ENCODE data around the gene TECPR1. TPM values are rescaled to one million over a fixed set of nuclear protein-coding genes. Genes with fewer than 3 reads are reported as not detected.
A peak's percentile ranks its signal among the peaks of the same experiment; 100 is the strongest.

Gene TECPR1
- total and polyA plus RNA-seq, 2 donors (not counting 3 experiments of a cell fraction or from before 2014, with no cell fraction given): 12.3 to 97.5 TPM

GRCh38 chr7:98250789-98251188 is 1.2 kb downstream of the TECPR1 start:
- H4K20me1 ChIP-seq (replicated peaks; ENCODE audit: control insufficient read depth, extremely low read depth, insufficient read depth, low read length): no peaks in the 10 kb centered on the region
- peak overlapping the region; percentile 58 for H3K27ac ChIP-seq (ENCODE audit: insufficient read depth, low read depth, low read length)
- H3K36me3 ChIP-seq (ENCODE audit: control insufficient read depth in 2 of 2, extremely low read depth in 1 of 2, insufficient read depth in 2 of 2, low read length in 2 of 2): no peaks in the 10 kb centered on the region
- dilution Hi-C loops (cut with MboI; ENCODE audit: extremely low pct_ligation_motif_present, low sequenced_read_pairs): no loop called here
- no peaks in the 10 kb centered on the region for H3K9me1 ChIP-seq (replicated peaks; ENCODE audit: control insufficient read depth, extremely low read depth, insufficient read depth, low read length)
- POLR2A ChIA-PET: interaction anchor here (0.8 kb wide), 1 partner anchor 15 kb away, joined by 3 read pairs; no protein-coding TSS in a partner anchor
- H3K9ac ChIP-seq (replicated peaks; ENCODE audit: extremely low read depth, insufficient read depth, low read length): peak overlapping the region; percentile 81
- peak overlapping the region; percentile 64 for H3K4me2 ChIP-seq (ENCODE audit: insufficient read depth, low read length)
- TSS peak; percentile 31 for BruUV-seq (replicated peaks)
- H3K9me3 ChIP-seq (replicated peaks; ENCODE audit: control insufficient read depth, insufficient read depth, low read length): no peaks in the 10 kb centered on the region
- intact Hi-C loops (cut with micrococcal nuclease): loop anchor here (1.0 to 2.0 kb wide), 2 partner anchors 16 to 150 kb away; partner anchors contain the start of gene BAIAP2L1
- peaks cover 47% of the 10 kb centered on the region for H3K4me1 ChIP-seq (ENCODE audit: control insufficient read depth, extremely low read depth, insufficient read depth, low read length)
- H3K4me3 ChIP-seq (replicated peaks in 1 of 3; ENCODE audit: insufficient read depth in 1 of 3, low read depth in 1 of 3, low read length in 3 of 3): peak overlapping the region in 1 of 3 experiments; percentile 65
- H3K79me2 ChIP-seq (ENCODE audit: control insufficient read depth, insufficient read depth, low read length): peaks cover 40% of the 10 kb centered on the region
- DNase-seq (ENCODE audit: low read depth, low spot score) (peak; percentile 35), FAIRE-seq (no peak)
- peak overlapping the region; percentile 11 for H2AFZ ChIP-seq (ENCODE audit: low read depth, low read length)
- CTCF ChIA-PET: interaction anchor here (0.8 to 1.7 kb wide), 7 partner anchors 11 to 591 kb away, joined by 3 to 7 read pairs (median 4); partner anchors contain the start of gene BAIAP2L1
- TF ChIP-seq FOS (IDR thresholded peaks at IDR 0.05; ENCODE audit: borderline replicate concordance, insufficient read depth, low read length) (no peak), MYC (IDR thresholded peaks at IDR 0.05; ENCODE audit: low read depth, low read length) (no peak), MAX (IDR thresholded peaks at IDR 0.05; ENCODE audit: insufficient read depth, insufficient read length) (no peak), EZH2 (IDR thresholded peaks at IDR 0.05; ENCODE audit: borderline replicate concordance, low read depth, low read length, severe bottlenecking) (no peak), JUN (IDR thresholded peaks at IDR 0.05; ENCODE audit: borderline replicate concordance, insufficient read depth, insufficient read length, low read depth) (no peak), POLR2AphosphoS5 (IDR thresholded peaks at IDR 0.05; ENCODE audit: insufficient read depth, low read depth, low read length) (no peak)
- no peaks in the 10 kb centered on the region for H3K27me3 ChIP-seq (ENCODE audit: control insufficient read depth in 2 of 2, insufficient read depth in 2 of 2, low read length in 2 of 2)

- Histone ChIP-seq H3K9me3 (replicated peaks; ENCODE audit: control insufficient read depth, insufficient read depth, low read length) (no peaks in the 10 kb centered on the region), H3K27ac (ENCODE audit: insufficient read depth, low read depth, low read length) (peak overlapping the region; percentile 34), H3K9ac (replicated peaks; ENCODE audit: extremely low read depth, insufficient read depth, low read length) (no peak overlapping the region), H3K4me3 (replicated peaks in 1 of 3; ENCODE audit: insufficient read depth in 1 of 3, low read depth in 1 of 3, low read length in 3 of 3) (no peak overlapping the region), H3K4me2 (ENCODE audit: insufficient read depth, low read length) (peak overlapping the region; percentile 14), H3K27me3 (ENCODE audit: control insufficient read depth in 2 of 2, insufficient read depth in 2 of 2, low read length in 2 of 2) (no peaks in the 10 kb centered on the region), H4K20me1 (replicated peaks; ENCODE audit: control insufficient read depth, extremely low read depth, insufficient read depth, low read length) (no peaks in the 10 kb centered on the region), H3K4me1 (ENCODE audit: control insufficient read depth, extremely low read depth, insufficient read depth, low read length) (peaks cover 55% of the 10 kb centered on the region), H3K9me1 (replicated peaks; ENCODE audit: control insufficient read depth, extremely low read depth, insufficient read depth, low read length) (no peaks in the 10 kb centered on the region), H2AFZ (ENCODE audit: low read depth, low read length) (no peak overlapping the region), H3K36me3 (ENCODE audit: control insufficient read depth in 2 of 2, extremely low read depth in 1 of 2, insufficient read depth in 2 of 2, low read length in 2 of 2) (peaks cover 0 to 7% of the 10 kb centered on the region in 2 experiments), H3K79me2 (ENCODE audit: control insufficient read depth, insufficient read depth, low read length) (peaks cover 40% of the 10 kb centered on the region)
- intact Hi-C loops (cut with micrococcal nuclease): loop anchor here (1.0 to 5.0 kb wide), 2 partner anchors 170 to 1078 kb away; partner anchors contain the start of gene ARPC1A
- POLR2A ChIA-PET: interaction anchor here (0.6 kb wide), 1 partner anchor 14 kb away, joined by 3 read pairs; no protein-coding TSS in a partner anchor
- BruUV-seq (replicated peaks): no TSS peak
- TF ChIP-seq POLR2AphosphoS5 (IDR thresholded peaks at IDR 0.05; ENCODE audit: insufficient read depth, low read depth, low read length) (peak; percentile 62), GATA2 (IDR thresholded peaks at IDR 0.05; ENCODE audit: insufficient read depth, insufficient read length, low read depth, low read length) (no peak)
- CTCF ChIA-PET: interaction anchor here (0.7 to 1.7 kb wide), 3 partner anchors 18 to 228 kb away, joined by 4 to 7 read pairs (median 4); partner anchors contain the start of gene BAIAP2L1
- dilution Hi-C loops (cut with MboI; ENCODE audit: extremely low pct_ligation_motif_present, low sequenced_read_pairs): no loop called here
- FAIRE-seq (peak; percentile 96), DNase-seq (ENCODE audit: low read depth, low spot score) (peak; percentile 72)
Observed at GRCh38 chr7:98249106-98249505, 2.9 kb downstream of the TECPR1 start.
